ENCODE measurements around the gene DDX43.

DDX43 gene

GRCh38 chr6:73421534-73421933, 26.9 kb downstream of the DDX43 start:
- H3K36me3 ChIP-seq, result no peaks in the 10 kb centered on the region
- no peak overlapping the region for H3K27ac ChIP-seq
- TF ChIP-seq, protein P1, sequence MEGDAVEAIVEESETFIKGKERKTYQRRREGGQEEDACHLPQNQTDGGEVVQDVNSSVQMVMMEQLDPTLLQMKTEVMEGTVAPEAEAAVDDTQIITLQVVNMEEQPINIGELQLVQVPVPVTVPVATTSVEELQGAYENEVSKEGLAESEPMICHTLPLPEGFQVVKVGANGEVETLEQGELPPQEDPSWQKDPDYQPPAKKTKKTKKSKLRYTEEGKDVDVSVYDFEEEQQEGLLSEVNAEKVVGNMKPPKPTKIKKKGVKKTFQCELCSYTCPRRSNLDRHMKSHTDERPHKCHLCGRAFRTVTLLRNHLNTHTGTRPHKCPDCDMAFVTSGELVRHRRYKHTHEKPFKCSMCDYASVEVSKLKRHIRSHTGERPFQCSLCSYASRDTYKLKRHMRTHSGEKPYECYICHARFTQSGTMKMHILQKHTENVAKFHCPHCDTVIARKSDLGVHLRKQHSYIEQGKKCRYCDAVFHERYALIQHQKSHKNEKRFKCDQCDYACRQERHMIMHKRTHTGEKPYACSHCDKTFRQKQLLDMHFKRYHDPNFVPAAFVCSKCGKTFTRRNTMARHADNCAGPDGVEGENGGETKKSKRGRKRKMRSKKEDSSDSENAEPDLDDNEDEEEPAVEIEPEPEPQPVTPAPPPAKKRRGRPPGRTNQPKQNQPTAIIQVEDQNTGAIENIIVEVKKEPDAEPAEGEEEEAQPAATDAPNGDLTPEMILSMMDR (IDR thresholded peaks at IDR 0.05; ENCODE audit: low read depth, low read length), result no peak
- no peaks in the 10 kb centered on the region for H3K27me3 ChIP-seq (ENCODE audit: insufficient read depth, low read depth, severe bottlenecking)
- no peak overlapping the region for H3K4me3 ChIP-seq (ENCODE audit: low read depth, low read length)
- H3K9me3 ChIP-seq (ENCODE audit: severe bottlenecking), result no peaks in the 10 kb centered on the region
- no peak for DNase-seq

DNA sequence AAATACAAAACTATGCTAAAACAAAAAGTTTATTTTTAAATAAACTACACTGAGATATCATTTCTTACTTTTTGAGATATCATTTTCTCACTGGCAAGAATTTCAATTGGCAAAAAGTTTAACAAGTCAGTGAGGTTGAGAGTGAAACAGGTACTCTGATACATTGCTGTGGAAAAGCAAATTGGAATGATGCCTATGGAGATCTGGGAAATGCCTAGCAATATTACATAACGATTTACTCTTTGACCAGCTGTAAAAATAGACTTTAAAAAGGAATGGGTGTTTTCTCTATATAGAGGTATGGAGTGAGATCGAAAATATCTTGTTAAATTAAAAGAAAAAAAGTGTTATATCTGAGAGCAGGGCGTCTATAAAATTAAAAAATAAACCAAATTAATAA, 40.6 kb downstream of the DDX43 start:
- no peak overlapping the region for H3K4me3 ChIP-seq (ENCODE audit: low read depth, low read length)
- no peak for DNase-seq
- no peak overlapping the region for H3K27ac ChIP-seq
- H3K27me3 ChIP-seq (ENCODE audit: insufficient read depth, low read depth, severe bottlenecking), result no peaks in the 10 kb centered on the region
- no peaks in the 10 kb centered on the region for H3K36me3 ChIP-seq
- TF ChIP-seq, protein P1 (IDR thresholded peaks at IDR 0.05; ENCODE audit: low read depth, low read length), result no peak
- no peaks in the 10 kb centered on the region for H3K9me3 ChIP-seq (ENCODE audit: severe bottlenecking)

DNA sequence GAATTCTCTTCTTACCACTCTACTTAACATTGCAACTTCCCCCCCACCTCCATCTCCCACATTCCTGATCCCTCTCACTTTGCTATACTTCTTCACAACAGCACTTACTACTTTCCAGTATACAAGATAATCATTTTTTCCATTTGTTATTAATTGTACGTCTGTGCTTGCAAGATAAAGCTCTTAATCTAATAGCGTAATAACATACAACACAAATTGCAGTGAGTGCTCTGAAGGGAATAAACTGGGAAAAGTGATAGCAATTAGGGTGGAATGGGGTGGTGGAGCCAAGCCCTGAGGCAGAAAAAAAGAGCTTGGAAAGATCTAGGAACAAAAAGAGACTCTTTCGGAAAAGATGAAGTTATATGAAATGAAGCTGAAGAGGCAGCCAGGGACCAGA, 48.9 kb downstream of the DDX43 start:
- Histone ChIP-seq H3K9me3 (ENCODE audit: severe bottlenecking) (no peaks in the 10 kb centered on the region), H3K27me3 (ENCODE audit: insufficient read depth, low read depth, severe bottlenecking) (no peaks in the 10 kb centered on the region), H3K36me3 (no peaks in the 10 kb centered on the region), H3K27ac (no peak overlapping the region), H3K4me3 (ENCODE audit: low read depth, low read length) (no peak overlapping the region)
- no peak for DNase-seq
- TF ChIP-seq, protein P1 (IDR thresholded peaks at IDR 0.05; ENCODE audit: low read depth, low read length), result no peak

GRCh38 chr6:73451223-73452106, 56.8 kb downstream of the DDX43 start:
- H3K36me3 ChIP-seq, result no peaks in the 10 kb centered on the region
- no peak for DNase-seq
- no peak overlapping the region for H3K27ac ChIP-seq
- no peak overlapping the region for H3K4me3 ChIP-seq (ENCODE audit: low read depth, low read length)
- TF ChIP-seq, protein P1 (IDR thresholded peaks at IDR 0.05; ENCODE audit: low read depth, low read length), result no peak
- no peaks in the 10 kb centered on the region for H3K27me3 ChIP-seq (ENCODE audit: insufficient read depth, low read depth, severe bottlenecking)
- H3K9me3 ChIP-seq (ENCODE audit: severe bottlenecking), result peaks cover 3% of the 10 kb centered on the region

- TF ChIP-seq, protein P1 (IDR thresholded peaks at IDR 0.05; ENCODE audit: low read depth, low read length), result no peak
- Histone ChIP-seq H3K27me3 (ENCODE audit: insufficient read depth, low read depth, severe bottlenecking) (no peaks in the 10 kb centered on the region), H3K9me3 (ENCODE audit: severe bottlenecking) (peaks cover 3% of the 10 kb centered on the region), H3K27ac (no peak within 1 kb of the TSS), H3K4me3 (ENCODE audit: low read depth, low read length) (no peak within 1 kb of the TSS), H3K36me3 (no peaks in the 10 kb centered on the region)
- DNase-seq, result no peak
These were observed 57.5 kb downstream of the DDX43 start, which contains the start of gene CGAS for GRCh38 chr6:73452107-73452461. Gene CGAS (minus strand): TSS chr6:73452297. CDS start chr6:73452181, 116 bp downstream.

All from WERI-Rb-1 (cell line).